RWPE2 (cell line): ENCODE measurements around the gene AGTR1.
A peak's percentile ranks its signal among the peaks of the same experiment; 100 is the strongest.
"Not testable (repeated sequence)": the region's sequence is repeated elsewhere in the genome, so short reads cannot be mapped to it uniquely, and the experiment has no call there.

ENCODE experiments used
- ATAC-seq: fragments of 200-7000 bp; cut with Tn5 transposase; 3 replicates; pipeline ENCODE4 v1.9.1; 2021; ENCODE audit warnings: low read depth
- DNase-seq: peaks from one replicate; pipeline ENCODE4 v3.0.0-alpha.2; 2020; ENCODE audit warnings: low spot score
- H3K27ac ChIP-seq: fragments of 450-650 bp; 2 replicates; pipeline ENCODE4 v1.5.1; 2017; ENCODE audit warnings: mild to moderate bottlenecking; ENCODE audit not compliant: poor library complexity, severe bottlenecking
- H3K27me3 ChIP-seq: fragments of 250-450 bp; sonication (Bioruptor Pico); 2 replicates; pipeline ENCODE4 v1.5.1; 2021; ENCODE audit warnings: mild to moderate bottlenecking, moderate library complexity; ENCODE audit not compliant: insufficient read depth, poor library complexity, severe bottlenecking
- H3K36me3 ChIP-seq: fragments of 250-450 bp; sonication (Bioruptor Pico); 2 replicates; pipeline ENCODE4 v1.5.1; 2020; ENCODE audit warnings: low read depth, mild to moderate bottlenecking, moderate library complexity
- H3K4me1 ChIP-seq: fragments of 250-450 bp; sonication (Bioruptor Pico); 2 replicates; pipeline ENCODE4 v1.5.1; 2021; ENCODE audit warnings: mild to moderate bottlenecking, moderate library complexity; ENCODE audit not compliant: insufficient read depth, poor library complexity, severe bottlenecking
- H3K4me3 ChIP-seq: fragments of 250-450 bp; sonication (Bioruptor Pico); 2 replicates; pipeline ENCODE4 v1.5.1; 2021; ENCODE audit warnings: mild to moderate bottlenecking, moderate library complexity; ENCODE audit not compliant: severe bottlenecking
- H3K9me3 ChIP-seq: fragments of 250-450 bp; sonication (Bioruptor Pico); 2 replicates; pipeline ENCODE4 v1.5.1; 2021; ENCODE audit warnings: mild to moderate bottlenecking, moderate library complexity; ENCODE audit not compliant: severe bottlenecking
- CTCF ChIP-seq: fragments of 450-650 bp; IDR thresholded peaks from one replicate; pipeline ENCODE4 v1.5.1; 2017; ENCODE audit warnings: mild to moderate bottlenecking, moderate library complexity; ENCODE audit not compliant: poor library complexity, severe bottlenecking

AGTR1 gene

GRCh38 chr3:148751461-148751860, 53.8 kb downstream of the AGTR1 start:
- ATAC-seq (no peak), DNase-seq (no peak)
- no peak for TF ChIP-seq CTCF

DNA sequence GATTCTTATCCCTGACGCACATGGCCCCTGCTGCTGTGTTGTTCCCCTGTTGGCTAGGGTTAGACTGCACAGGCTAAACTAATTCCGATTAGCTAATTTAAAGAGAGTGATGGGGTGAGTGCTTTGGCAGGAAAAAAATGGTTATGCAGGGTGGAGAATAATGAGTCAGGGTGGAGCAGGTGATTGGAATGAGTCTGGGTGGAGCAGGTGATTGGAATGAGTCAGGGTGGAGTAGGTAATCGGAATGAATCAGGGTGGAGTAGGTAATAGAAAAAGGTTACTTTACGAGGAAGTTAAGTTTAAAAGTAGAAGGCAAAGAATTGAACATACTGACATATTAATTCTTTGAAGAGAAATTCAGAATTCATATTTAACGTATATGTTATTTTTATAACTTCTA, 55.7 kb downstream of the AGTR1 start:
- not testable (repeated sequence) for H3K36me3 ChIP-seq, H3K27me3 ChIP-seq, H3K27ac ChIP-seq, H3K4me3 ChIP-seq, H3K9me3 ChIP-seq, DNase-seq, H3K4me1 ChIP-seq
- ATAC-seq: peak; percentile 48; the same call in 1 of the 3 replicates

More at GRCh38 chr3:148751461-148751860, 53.8 kb downstream of the AGTR1 start:
- Histone ChIP-seq H3K27me3 (no peaks in the 10 kb centered on the region), H3K27ac (no peak overlapping the region), H3K36me3 (no peaks in the 10 kb centered on the region), H3K4me1 (no peaks in the 10 kb centered on the region), H3K9me3 (no peaks in the 10 kb centered on the region), H3K4me3 (no peak overlapping the region)

GRCh38 chr3:148755570-148755969, 57.9 kb downstream of the AGTR1 start:
- no peak for DNase-seq
- no peaks in the 10 kb centered on the region for H3K4me1 ChIP-seq
- no peak for TF ChIP-seq CTCF
- no peak for ATAC-seq
- H3K27me3 ChIP-seq: no peaks in the 10 kb centered on the region
- no peak overlapping the region for H3K27ac ChIP-seq
- no peaks in the 10 kb centered on the region for H3K9me3 ChIP-seq
- H3K4me3 ChIP-seq: no peak overlapping the region
- H3K36me3 ChIP-seq: no peaks in the 10 kb centered on the region

GRCh38 chr3:148756311-148756710, 58.6 kb downstream of the AGTR1 start:
- no peaks in the 10 kb centered on the region for H3K27me3 ChIP-seq
- DNase-seq: no peak
- no peak for TF ChIP-seq CTCF
- H3K4me3 ChIP-seq: no peak overlapping the region
- no peaks in the 10 kb centered on the region for H3K36me3 ChIP-seq
- no peak for ATAC-seq
- no peaks in the 10 kb centered on the region for H3K4me1 ChIP-seq
- H3K9me3 ChIP-seq: no peaks in the 10 kb centered on the region
- H3K27ac ChIP-seq: no peak overlapping the region

- no peaks in the 10 kb centered on the region for H3K27me3 ChIP-seq
- H3K36me3 ChIP-seq: no peaks in the 10 kb centered on the region
- DNase-seq (no peak), ATAC-seq (0 out of 3 replicates have a peak, but pooled peaks have one; percentile 35)
- H3K9me3 ChIP-seq: no peaks in the 10 kb centered on the region
- no peak for TF ChIP-seq CTCF
- no peaks in the 10 kb centered on the region for H3K4me1 ChIP-seq
- H3K27ac ChIP-seq: no peak overlapping the region
- H3K4me3 ChIP-seq: no peak overlapping the region
These were observed 59.8 kb downstream of the AGTR1 start for GRCh38 chr3:148757238-148758215.
